WERI-Rb-1 (cell line): ENCODE measurements around the gene TMEM212.

ENCODE experiments used
- DNase-seq: peaks from one replicate; pipeline ENCODE4 v3.0.0-alpha.2; 2020
- H3K27ac ChIP-seq: fragments of 250-450 bp; sonication (Bioruptor Pico); 2 replicates; pipeline ENCODE4 v1.5.1; 2020; ENCODE audit warnings: mild to moderate bottlenecking, moderate library complexity
- H3K27me3 ChIP-seq: fragments of 250-450 bp; sonication (Bioruptor Pico); 2 replicates; pipeline ENCODE4 v1.5.1; 2021; ENCODE audit warnings: mild to moderate bottlenecking, low read depth, moderate library complexity; ENCODE audit not compliant: insufficient read depth, severe bottlenecking
- H3K36me3 ChIP-seq: fragments of 250-450 bp; sonication (Bioruptor Pico); 2 replicates; pipeline ENCODE4 v1.5.1; 2020; ENCODE audit warnings: mild to moderate bottlenecking, moderate library complexity
- H3K4me3 ChIP-seq: 2 replicates; pipeline ENCODE4 v1.5.1; 2011; ENCODE audit warnings: low read depth, mild to moderate bottlenecking, control low read depth, low read length
- H3K9me3 ChIP-seq: fragments of 250-450 bp; sonication (Bioruptor Pico); 2 replicates; pipeline ENCODE4 v1.5.1; 2021; ENCODE audit warnings: mild to moderate bottlenecking, moderate library complexity; ENCODE audit not compliant: severe bottlenecking
- TF ChIP-seq, protein P1 (sequence below): IDR thresholded peaks from 2 replicates; pipeline ENCODE4 v1.5.1; 2011; ENCODE audit warnings: low read depth, mild to moderate bottlenecking, control low read depth, inconsistent platforms, low read length

TMEM212 gene

DNA sequence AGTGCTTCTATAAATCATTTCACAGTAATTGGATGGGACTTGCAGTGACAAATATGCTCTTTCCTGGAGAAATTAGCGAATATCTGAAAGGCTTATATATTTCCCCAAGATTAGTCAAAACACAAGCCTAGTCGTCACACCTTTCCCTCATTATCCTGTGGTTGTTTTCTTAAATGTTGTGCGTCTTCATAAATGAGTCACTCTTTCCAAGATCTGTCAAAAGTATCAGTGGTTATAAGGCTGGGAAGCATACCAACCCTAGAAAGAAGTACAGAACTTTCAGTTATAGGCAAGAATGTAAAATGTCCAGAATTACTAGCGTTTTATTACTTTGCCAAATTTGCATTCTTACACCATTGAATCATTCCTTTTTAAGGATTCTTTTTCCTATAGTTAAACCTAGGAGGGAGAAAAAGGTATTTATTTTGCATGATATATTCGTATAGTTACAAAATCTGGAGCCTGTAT, 33.6 kb downstream of the TMEM212 start:
- H3K27me3 ChIP-seq, result no peaks in the 10 kb centered on the region
- H3K9me3 ChIP-seq, result no peaks in the 10 kb centered on the region
- H3K4me3 ChIP-seq, result no peak overlapping the region
- no peaks in the 10 kb centered on the region for H3K36me3 ChIP-seq
- TF ChIP-seq, protein P1, sequence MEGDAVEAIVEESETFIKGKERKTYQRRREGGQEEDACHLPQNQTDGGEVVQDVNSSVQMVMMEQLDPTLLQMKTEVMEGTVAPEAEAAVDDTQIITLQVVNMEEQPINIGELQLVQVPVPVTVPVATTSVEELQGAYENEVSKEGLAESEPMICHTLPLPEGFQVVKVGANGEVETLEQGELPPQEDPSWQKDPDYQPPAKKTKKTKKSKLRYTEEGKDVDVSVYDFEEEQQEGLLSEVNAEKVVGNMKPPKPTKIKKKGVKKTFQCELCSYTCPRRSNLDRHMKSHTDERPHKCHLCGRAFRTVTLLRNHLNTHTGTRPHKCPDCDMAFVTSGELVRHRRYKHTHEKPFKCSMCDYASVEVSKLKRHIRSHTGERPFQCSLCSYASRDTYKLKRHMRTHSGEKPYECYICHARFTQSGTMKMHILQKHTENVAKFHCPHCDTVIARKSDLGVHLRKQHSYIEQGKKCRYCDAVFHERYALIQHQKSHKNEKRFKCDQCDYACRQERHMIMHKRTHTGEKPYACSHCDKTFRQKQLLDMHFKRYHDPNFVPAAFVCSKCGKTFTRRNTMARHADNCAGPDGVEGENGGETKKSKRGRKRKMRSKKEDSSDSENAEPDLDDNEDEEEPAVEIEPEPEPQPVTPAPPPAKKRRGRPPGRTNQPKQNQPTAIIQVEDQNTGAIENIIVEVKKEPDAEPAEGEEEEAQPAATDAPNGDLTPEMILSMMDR, result no peak
- H3K27ac ChIP-seq, result no peak overlapping the region
- DNase-seq, result no peak

DNA sequence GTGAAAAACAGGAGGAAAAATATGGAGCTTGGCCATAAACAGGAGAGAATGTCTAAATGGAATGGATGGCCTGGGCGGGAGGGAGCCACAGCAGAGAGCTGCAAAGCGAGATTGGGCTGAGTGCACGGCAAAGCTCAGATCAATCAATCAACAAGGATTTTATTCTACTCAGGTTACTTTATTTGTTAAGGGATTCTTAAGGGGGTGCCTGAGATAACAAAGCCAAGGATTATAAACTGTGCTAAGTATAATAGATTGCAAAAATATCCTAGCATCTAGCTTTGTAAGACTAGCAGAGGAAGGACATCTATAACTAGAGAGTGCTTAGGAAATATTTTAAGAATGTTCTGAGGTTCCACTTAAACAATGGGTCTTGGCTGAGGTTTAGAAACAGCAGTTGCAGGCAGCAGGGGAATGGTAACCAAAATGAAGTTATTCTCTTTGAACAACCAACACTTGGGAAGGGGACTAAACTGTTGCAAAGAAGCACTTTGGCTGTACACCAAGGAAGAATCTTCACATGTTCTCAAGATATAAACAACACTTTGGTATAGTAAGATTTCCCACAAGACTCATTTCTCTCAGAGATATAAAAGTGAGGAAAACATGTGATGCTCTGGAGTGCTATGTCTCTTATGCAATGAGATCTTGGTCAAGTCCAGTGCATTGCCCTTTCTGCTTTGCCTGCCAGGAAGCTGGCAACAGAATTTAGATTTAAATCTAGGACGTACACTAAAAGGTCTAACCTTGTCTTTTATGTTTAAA, 35.5 kb downstream of the TMEM212 start:
- no peaks in the 10 kb centered on the region for H3K9me3 ChIP-seq
- no peaks in the 10 kb centered on the region for H3K36me3 ChIP-seq
- TF ChIP-seq, protein P1, result no peak
- H3K27me3 ChIP-seq, result no peaks in the 10 kb centered on the region
- peak; percentile 58 for DNase-seq
- H3K4me3 ChIP-seq, result no peak overlapping the region
- no peak overlapping the region for H3K27ac ChIP-seq

DNA sequence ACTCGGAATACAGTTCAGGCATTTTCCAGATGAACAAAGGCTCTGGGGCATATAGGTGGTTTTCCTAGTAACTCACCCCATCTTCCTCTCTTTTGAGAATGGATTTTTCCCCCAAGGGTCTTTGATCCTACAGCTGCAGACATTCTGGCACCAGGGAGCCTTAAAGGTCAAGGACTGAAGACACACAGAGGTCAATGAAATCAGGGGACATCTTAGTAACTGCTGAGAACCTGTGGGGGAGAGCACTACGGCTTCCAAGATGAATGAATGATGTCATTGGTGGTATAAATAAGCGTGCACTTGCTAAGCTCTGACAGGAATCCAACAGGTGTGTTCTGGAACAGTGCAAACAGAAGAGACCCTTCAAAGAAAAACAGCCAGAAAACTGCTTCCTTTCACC, 36.3 kb downstream of the TMEM212 start:
- DNase-seq, result no peak
- no peaks in the 10 kb centered on the region for H3K9me3 ChIP-seq
- TF ChIP-seq, protein P1, result no peak
- no peaks in the 10 kb centered on the region for H3K36me3 ChIP-seq
- no peak overlapping the region for H3K27ac ChIP-seq
- H3K27me3 ChIP-seq, result no peaks in the 10 kb centered on the region
- H3K4me3 ChIP-seq, result no peak overlapping the region

DNA sequence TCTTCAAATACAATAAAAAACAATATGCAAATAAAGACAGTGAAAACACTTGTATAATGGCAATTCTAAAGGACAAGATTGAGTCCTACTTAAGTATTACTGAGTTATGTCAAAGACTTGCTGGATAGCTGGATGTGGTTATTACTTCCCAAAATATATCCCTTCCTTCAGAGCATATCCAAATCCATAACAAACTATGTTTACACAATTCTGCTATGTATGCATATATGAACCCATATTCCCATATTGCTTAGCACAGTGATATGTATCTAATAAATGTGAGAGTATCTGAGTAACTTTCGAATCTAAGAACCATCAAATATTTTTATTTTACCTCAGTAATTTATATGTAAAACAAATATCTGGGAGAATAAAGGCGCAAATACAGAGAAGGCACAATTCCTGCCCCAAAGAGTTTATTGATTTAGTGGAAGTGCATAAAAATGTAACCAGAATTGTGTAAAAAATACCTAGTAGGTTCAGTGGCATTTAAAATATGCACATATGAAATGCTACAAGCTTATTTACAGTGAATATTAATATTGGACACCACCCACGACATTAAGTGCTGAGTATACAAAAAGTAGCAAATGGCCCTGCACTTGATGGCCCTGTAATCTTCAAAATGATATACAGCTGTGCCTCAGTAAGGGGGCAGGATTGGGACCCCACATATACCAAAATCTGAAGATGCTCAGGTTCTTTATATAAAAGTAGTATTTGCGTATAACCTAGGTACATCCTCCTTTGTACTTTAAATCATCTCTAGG, 37.1 kb downstream of the TMEM212 start:
- TF ChIP-seq, protein P1, result no peak
- Histone ChIP-seq H3K27ac (no peak overlapping the region), H3K27me3 (no peaks in the 10 kb centered on the region), H3K4me3 (no peak overlapping the region), H3K36me3 (no peaks in the 10 kb centered on the region), H3K9me3 (no peaks in the 10 kb centered on the region)
- no peak for DNase-seq

DNA sequence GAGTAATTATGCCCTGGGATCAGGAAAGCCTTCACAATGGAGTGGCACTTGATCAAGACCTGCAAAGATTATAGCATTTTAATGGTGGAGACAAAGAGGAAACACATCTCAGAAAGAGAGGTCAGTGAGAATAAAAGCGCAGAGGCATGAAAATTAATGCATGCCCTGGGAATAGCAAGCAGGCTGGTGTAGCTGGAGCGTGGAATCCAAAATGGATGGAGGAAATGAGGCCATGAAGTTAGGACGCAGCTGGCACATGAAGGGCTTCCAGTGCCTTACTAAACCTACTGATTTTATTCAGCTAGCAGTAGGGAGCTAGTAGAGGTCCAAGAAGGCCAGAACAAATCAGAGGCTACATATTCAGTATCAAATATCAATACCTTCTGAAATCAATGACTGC, 38.1 kb downstream of the TMEM212 start:
- no peaks in the 10 kb centered on the region for H3K27me3 ChIP-seq
- no peak for DNase-seq
- no peaks in the 10 kb centered on the region for H3K36me3 ChIP-seq
- TF ChIP-seq, protein P1, result no peak
- H3K4me3 ChIP-seq, result no peak overlapping the region
- H3K9me3 ChIP-seq, result no peaks in the 10 kb centered on the region
- no peak overlapping the region for H3K27ac ChIP-seq
